ENCODE measurements around the gene DNLZ. TPM values are rescaled to one million over a fixed set of nuclear protein-coding genes. Genes with fewer than 3 reads are reported as not detected.

DNLZ gene
- total RNA-seq, 4 donors from 2014 or later: 16.2 to 58.4 (median 23.1) TPM

GRCh38 chr9:136392538-136393449 lies 29.2 kb upstream of the DNLZ start:
- 75 to 81% methylated on average over 10 to 12 of the region's 21 CpGs for WGBS, 2 donors
- Histone ChIP-seq H3K27me3 (no peaks in the 10 kb centered on the region), H3K4me1 (no peaks in the 10 kb centered on the region), H3K27ac (no peak overlapping the region), H3K9me3 (no peaks in the 10 kb centered on the region), H3K36me3 (peaks cover 23 to 66% of the 10 kb centered on the region in 2 donors), H3K4me3 (replicated peaks in 1 of 3) (no peak overlapping the region)
- DNase-seq: no peak
- intact Hi-C loops (cut with DNase I): no loop called here
- TF ChIP-seq POLR2A (IDR thresholded peaks at IDR 0.05) (no peak), CTCF (IDR thresholded peaks at IDR 0.05) (no peak)

- no peak overlapping the region for H3K4me3 ChIP-seq (replicated peaks in 1 of 3)
- TF ChIP-seq POLR2A (IDR thresholded peaks at IDR 0.05): no peak
- TF ChIP-seq CTCF (IDR thresholded peaks at IDR 0.05): no peak
- no peaks in the 10 kb centered on the region for H3K4me1 ChIP-seq
- DNase-seq: no peak
- intact Hi-C loops (cut with DNase I): no loop called here
- no peaks in the 10 kb centered on the region for H3K9me3 ChIP-seq
- no peak overlapping the region for H3K27ac ChIP-seq
- H3K36me3 ChIP-seq: peaks cover 31 to 72% of the 10 kb centered on the region in 2 donors
- no peaks in the 10 kb centered on the region for H3K27me3 ChIP-seq
- WGBS, 2 donors: 86 to 94% methylated on average over 23 to 24 of the region's 28 CpGs
Measured at GRCh38 chr9:136391737-136392537, 28.4 kb upstream of the DNLZ start.

- 90 to 91% methylated on average over 7 to 9 of the region's 14 CpGs for WGBS, 2 donors
- Histone ChIP-seq H3K27ac (no peak overlapping the region), H3K4me3 (replicated peaks in 1 of 3) (no peak overlapping the region), H3K27me3 (no peaks in the 10 kb centered on the region), H3K36me3 (peaks cover 25 to 62% of the 10 kb centered on the region in 2 donors), H3K9me3 (no peaks in the 10 kb centered on the region), H3K4me1 (no peaks in the 10 kb centered on the region)
- intact Hi-C loops (cut with DNase I): no loop called here
- TF ChIP-seq CTCF (IDR thresholded peaks at IDR 0.05) (no peak), POLR2A (IDR thresholded peaks at IDR 0.05) (no peak)
- DNase-seq: no peak
Measured at GRCh38 chr9:136389396-136389795, 25.9 kb upstream of the DNLZ start.

GRCh38 chr9:136387217-136387616 lies 23.7 kb upstream of the DNLZ start:
- no peak for TF ChIP-seq POLR2A (IDR thresholded peaks at IDR 0.05)
- TF ChIP-seq CTCF (IDR thresholded peaks at IDR 0.05): no peak
- no peaks in the 10 kb centered on the region for H3K9me3 ChIP-seq
- H3K27ac ChIP-seq: no peak overlapping the region
- H3K4me3 ChIP-seq (replicated peaks in 1 of 3): no peak overlapping the region
- 94 to 100% methylated on average over 4 to 13 of the region's 19 CpGs for WGBS, 2 donors
- H3K27me3 ChIP-seq: no peaks in the 10 kb centered on the region
- H3K36me3 ChIP-seq: peaks cover 24 to 61% of the 10 kb centered on the region in 2 donors
- no peak for DNase-seq
- H3K4me1 ChIP-seq: no peaks in the 10 kb centered on the region
- intact Hi-C loops (cut with DNase I): no loop called here

Data from thyroid gland (tissue), 4 donors.